ENCODE data around the gene CHAF1A.

CHAF1A gene

GRCh38 chr19:4456476-4456842, 54.0 kb downstream of the CHAF1A start:
- no peaks in the 10 kb centered on the region for H3K9me3 ChIP-seq
- H3K4me3 ChIP-seq: peak overlapping the region; percentile 79 to 94
- no peak for DNase-seq
- H3K4me1 ChIP-seq: peaks cover 0 to 27% (median 24%) of the 10 kb centered on the region in 4 donors
- H3K27me3 ChIP-seq: no peaks in the 10 kb centered on the region
- H3K27ac ChIP-seq: peak overlapping the region; percentile 85 to 89
- peaks cover 27 to 33% (median 28%) of the 10 kb centered on the region in 3 donors for H3K36me3 ChIP-seq
- TF ChIP-seq CTCF (IDR thresholded peaks at IDR 0.05): no peak
- intact Hi-C loops (cut with DNase I; ENCODE audit: low total_unique reads): loop anchor here (1.0 kb wide), 1 partner anchor 14 kb away; no protein-coding TSS in a partner anchor

- peak overlapping the region; percentile 79 to 94 for H3K4me3 ChIP-seq
- peaks cover 0 to 27% (median 24%) of the 10 kb centered on the region in 4 donors for H3K4me1 ChIP-seq
- intact Hi-C loops (cut with DNase I; ENCODE audit: low total_unique reads): loop anchor here (1.0 kb wide), 1 partner anchor 13 kb away; no protein-coding TSS in a partner anchor
- peaks cover 22 to 27% (median 23%) of the 10 kb centered on the region in 3 donors for H3K36me3 ChIP-seq
- H3K9me3 ChIP-seq: no peaks in the 10 kb centered on the region
- H3K27me3 ChIP-seq: no peaks in the 10 kb centered on the region
- no peak for TF ChIP-seq CTCF (IDR thresholded peaks at IDR 0.05)
- DNase-seq: no peak
- H3K27ac ChIP-seq: peak overlapping the region; percentile 85 to 89
Observed at GRCh38 chr19:4456843-4457653, 54.6 kb downstream of the CHAF1A start.

GRCh38 chr19:4457654-4458395, 55.4 kb downstream of the CHAF1A start, which contains the start of gene UBXN6:
Gene UBXN6, minus strand, starts transcription at chr19:4457794. Its CDS starts 97 bp downstream, at chr19:4457697.
- no peak for TF ChIP-seq CTCF (IDR thresholded peaks at IDR 0.05)
- peak within 1 kb of the TSS; percentile 85 to 89 for H3K27ac ChIP-seq
- peaks cover 0 to 27% (median 24%) of the 10 kb centered on the region in 4 donors for H3K4me1 ChIP-seq
- peak; percentile 98 to 99 for DNase-seq
- intact Hi-C loops (cut with DNase I; ENCODE audit: low total_unique reads): no loop called here
- H3K9me3 ChIP-seq: no peaks in the 10 kb centered on the region
- peak within 1 kb of the TSS; percentile 79 to 94 for H3K4me3 ChIP-seq
- no peaks in the 10 kb centered on the region for H3K27me3 ChIP-seq
- peaks cover 14 to 19% (median 15%) of the 10 kb centered on the region in 3 donors for H3K36me3 ChIP-seq

GRCh38 chr19:4464815-4465581, 62.6 kb downstream of the CHAF1A start:
- intact Hi-C loops (cut with DNase I; ENCODE audit: low total_unique reads): no loop called here
- Histone ChIP-seq H3K4me3 (no peak overlapping the region), H3K27me3 (no peaks in the 10 kb centered on the region), H3K4me1 (no peaks in the 10 kb centered on the region), H3K36me3 (no peaks in the 10 kb centered on the region), H3K9me3 (no peaks in the 10 kb centered on the region), H3K27ac (no peak overlapping the region)
- no peak for DNase-seq
- no peak for TF ChIP-seq CTCF (IDR thresholded peaks at IDR 0.05)

- Histone ChIP-seq H3K4me1 (peaks cover 0 to 8% (median 3%) of the 10 kb centered on the region in 4 donors), H3K9me3 (no peaks in the 10 kb centered on the region), H3K27ac (no peak overlapping the region), H3K4me3 (no peak overlapping the region), H3K36me3 (no peaks in the 10 kb centered on the region), H3K27me3 (no peaks in the 10 kb centered on the region)
- DNase-seq: no peak
- no peak for TF ChIP-seq CTCF (IDR thresholded peaks at IDR 0.05)
- intact Hi-C loops (cut with DNase I; ENCODE audit: low total_unique reads): no loop called here
Observed at GRCh38 chr19:4467835-4468234, 65.4 kb downstream of the CHAF1A start.
